GM12875 (cell line): ENCODE results near the gene CHST12.
A peak's percentile ranks its signal among the peaks of the same experiment; 100 is the strongest.

Source experiments
- H3K4me3 ChIP-seq: one replicate; pipeline ENCODE4 v1.5.1; 2011; ENCODE audit warnings: low read depth, low read length, control low read depth
- CTCF ChIP-seq: IDR thresholded peaks from 2 replicates; pipeline ENCODE4 v1.5.1; 2011; ENCODE audit warnings: low read depth, mild to moderate bottlenecking, control low read depth, inconsistent platforms, low read length, moderate library complexity, borderline replicate concordance; ENCODE audit not compliant: insufficient read depth

Gene CHST12

GRCh38 chr7:2481195-2481594, 77.8 kb downstream of the CHST12 start:
- no peak for TF ChIP-seq CTCF
- no peak overlapping the region for H3K4me3 ChIP-seq

GRCh38 chr7:2482725-2483451, 79.5 kb downstream of the CHST12 start:
- no peak overlapping the region for H3K4me3 ChIP-seq
- peak; percentile 14; the same call in 1 of the 2 replicates for TF ChIP-seq CTCF

GRCh38 chr7:2483494-2483893, 80.1 kb downstream of the CHST12 start:
- no peak overlapping the region for H3K4me3 ChIP-seq
- TF ChIP-seq CTCF: no peak

- H3K4me3 ChIP-seq: no peak overlapping the region
- TF ChIP-seq CTCF: no peak
These were observed 81.5 kb downstream of the CHST12 start for GRCh38 chr7:2484868-2485267.

- TF ChIP-seq CTCF: no peak
- no peak overlapping the region for H3K4me3 ChIP-seq
These were observed 84.3 kb downstream of the CHST12 start for GRCh38 chr7:2487586-2488271.

- H3K4me3 ChIP-seq: no peak overlapping the region
- TF ChIP-seq CTCF: no peak
These were observed 84.8 kb downstream of the CHST12 start for GRCh38 chr7:2488272-2488645.

GRCh38 chr7:2488681-2489080, 85.3 kb downstream of the CHST12 start:
- no peak for TF ChIP-seq CTCF

More at GRCh38 chr7:2488681-2489080, 85.3 kb downstream of the CHST12 start:
- no peak overlapping the region for H3K4me3 ChIP-seq
